Epidermal melanocyte (primary cell): ENCODE data around the gene PGS1.

ENCODE experiments used
- DNase-seq: peaks from one replicate; pipeline ENCODE4 v3.0.0; 2011; ENCODE audit warnings: low spot score; ENCODE audit not compliant: insufficient read length

The PGS1 gene

GRCh38 chr17:78362232-78362631 is 16.2 kb upstream of the PGS1 start:
- no peak for DNase-seq

- no peak for DNase-seq
Observed at GRCh38 chr17:78362671-78363070, 15.8 kb upstream of the PGS1 start.

- DNase-seq: no peak
Observed at GRCh38 chr17:78364436-78365281, 13.8 kb upstream of the PGS1 start.

- DNase-seq: peak; percentile 57
Observed at GRCh38 chr17:78365561-78366108, 12.8 kb upstream of the PGS1 start.

- peak; percentile 63 for DNase-seq
Observed at GRCh38 chr17:78366109-78366848, 12.2 kb upstream of the PGS1 start.

GRCh38 chr17:78367193-78367592 is 11.3 kb upstream of the PGS1 start:
- no peak for DNase-seq

GRCh38 chr17:78368348-78368747 is 10.1 kb upstream of the PGS1 start:
- no peak for DNase-seq

- DNase-seq: no peak
Observed at GRCh38 chr17:78368854-78369495, 9.5 kb upstream of the PGS1 start.

- no peak for DNase-seq
Observed at GRCh38 chr17:78369791-78370381, 8.6 kb upstream of the PGS1 start.

GRCh38 chr17:78371056-78371455 is 7.4 kb upstream of the PGS1 start:
- no peak for DNase-seq

GRCh38 chr17:78372841-78373240 is 5.6 kb upstream of the PGS1 start:
- DNase-seq: no peak

GRCh38 chr17:78374189-78374588 is 4.3 kb upstream of the PGS1 start:
- no peak for DNase-seq

GRCh38 chr17:78374631-78375274 is 3.7 kb upstream of the PGS1 start:
- no peak for DNase-seq

- DNase-seq: peak; percentile 64
Observed at GRCh38 chr17:78375401-78376151, 2.9 kb upstream of the PGS1 start.

- no peak for DNase-seq
Observed at GRCh38 chr17:78376161-78376560, 2.3 kb upstream of the PGS1 start.

GRCh38 chr17:78377858-78378224 is 608 bp upstream of the PGS1 start:
- DNase-seq: no peak

GRCh38 chr17:78379131-78379491 is 662 bp downstream of the PGS1 start:
- DNase-seq: no peak

- DNase-seq: no peak
Observed at GRCh38 chr17:78380370-78380769, 1.9 kb downstream of the PGS1 start.

- no peak for DNase-seq
Observed at GRCh38 chr17:78381601-78382232, 3.3 kb downstream of the PGS1 start.
